ENCODE results near the gene ROR2. TPM values are rescaled to one million over a fixed set of nuclear protein-coding genes. Genes with fewer than 3 reads are reported as not detected.

Gene ROR2
- total RNA-seq, 4 donors from 2014 or later: 1.8 to 4.2 (median 2.7) TPM

- peaks cover 0 to 13% (median under 1%) of the 10 kb centered on the region in 4 donors for H3K9me3 ChIP-seq
- H3K27ac ChIP-seq: peak overlapping the region in 3 of 4 donors; percentile 2 to 85 (median 72)
- no peak overlapping the region for H3K4me3 ChIP-seq
- no peak for DNase-seq (ENCODE audit: low spot score in 2 of 2)
- WGBS, 2 donors: 87 to 88% methylated on average over 4 of the region's 4 CpGs
- TF ChIP-seq EP300 (IDR thresholded peaks at IDR 0.05) (no peak), CTCF (IDR thresholded peaks at IDR 0.05) (no peak), POLR2A (IDR thresholded peaks at IDR 0.05) (no peak)
- H3K27me3 ChIP-seq: no peaks in the 10 kb centered on the region
- H3K36me3 ChIP-seq: no peaks in the 10 kb centered on the region
- H3K4me1 ChIP-seq: no peaks in the 10 kb centered on the region
These were observed 433.9 kb downstream of the ROR2 start for GRCh38 chr9:91516081-91516480.

GRCh38 chr9:91515074-91515687, 434.8 kb downstream of the ROR2 start:
- Histone ChIP-seq H3K36me3 (no peaks in the 10 kb centered on the region), H3K9me3 (peaks cover 0 to 13% (median 0%) of the 10 kb centered on the region in 4 donors), H3K4me1 (no peaks in the 10 kb centered on the region), H3K27ac (peak overlapping the region; percentile 2 to 85 (median 54)), H3K27me3 (no peaks in the 10 kb centered on the region), H3K4me3 (peak overlapping the region in 2 of 4 donors; percentile 13 to 25)
- 18 to 33% methylated on average over 12 of the region's 12 CpGs for WGBS, 2 donors
- TF ChIP-seq CTCF (IDR thresholded peaks at IDR 0.05) (no peak), POLR2A (IDR thresholded peaks at IDR 0.05) (no peak), EP300 (IDR thresholded peaks at IDR 0.05) (peak; percentile 49 to 80)
- no peak for DNase-seq (ENCODE audit: low spot score in 2 of 2)

Small RNA genes lying within 50 kb of the gene (small RNA-seq; reads per million reads assigned to genes)
- not detected for gene MIR3910-1

Other genes with a start within 250 kb of the ROR2 start
- 10 to 100 TPM; 67.9 to 81.8 (median 76.0) TPM for gene SPTLC1, start 165.2 kb upstream of the ROR2 start, total RNA-seq